H1 (cell line): ENCODE measurements around the gene FANK1. TPM values are rescaled to one million over a fixed set of nuclear protein-coding genes. Genes with fewer than 3 reads are reported as not detected.

ENCODE experiments used
- BACH1 ChIP-seq: IDR thresholded peaks from 2 replicates; pipeline ENCODE4 v1.6.1; 2012; ENCODE audit warnings: low read length, improper control_type of control experiment
- CBX5 ChIP-seq: fragments of 300-800, 300-1000 bp; sonication (generic); IDR thresholded peaks from 2 replicates; pipeline ENCODE4 v1.7.1; 2016; ENCODE audit warnings: antibody characterized with exemption, low read length, low read depth
- KDM1A ChIP-seq: fragments of 200-600, 300-600 bp; sonication (generic); IDR thresholded peaks from 2 replicates; pipeline ENCODE4 v1.7.1; 2016; ENCODE audit warnings: mild to moderate bottlenecking, low read length, borderline replicate concordance
- KDM5A ChIP-seq: fragments of 200-600 bp; IDR thresholded peaks from 2 replicates; pipeline ENCODE4 v1.7.1; 2012; ENCODE audit warnings: mild to moderate bottlenecking, low read length, inconsistent platforms, mixed read lengths
- NRF1 ChIP-seq: IDR thresholded peaks from 2 replicates; pipeline ENCODE4 v1.6.1; 2011; ENCODE audit warnings: mild to moderate bottlenecking, low read depth, low read length, improper control_type of control experiment
- PHF8 ChIP-seq: fragments of 200-600 bp; sonication (generic); conservative IDR thresholded peaks from 2 replicates; pipeline ENCODE4 v1.7.1; 2012; ENCODE audit warnings: low read depth, mild to moderate bottlenecking, inconsistent platforms, low read length, moderate library complexity
- POLR2A ChIP-seq, 2 experiments: IDR thresholded peaks; 1 replicate in 1 of 2; 2 replicates in 1 of 2; pipeline ENCODE4 v1.6.1; 2011; ENCODE audit warnings: low read depth in 2 of 2, low read length in 2 of 2, mild to moderate bottlenecking in 2 of 2; ENCODE audit errors: control extremely low read depth in 1 of 2
- RNF2 ChIP-seq: fragments of 200-900, 300-1000 bp; sonication (generic); IDR thresholded peaks from 2 replicates; pipeline ENCODE4 v1.7.1; 2016; ENCODE audit warnings: borderline replicate concordance, low read depth, mild to moderate bottlenecking, antibody characterized with exemption, low read length; ENCODE audit not compliant: poor library complexity, severe bottlenecking; ENCODE audit errors: missing control alignments
- SAP30 ChIP-seq: fragments of 300-600 bp; sonication (generic); IDR thresholded peaks from 2 replicates; pipeline ENCODE4 v1.7.1; 2012; ENCODE audit warnings: low read length, moderate library complexity, mild to moderate bottlenecking, inconsistent platforms; ENCODE audit not compliant: insufficient read depth, insufficient replicate concordance
- SRF ChIP-seq: IDR thresholded peaks from 2 replicates; pipeline ENCODE4 v1.6.1; 2011; ENCODE audit warnings: mild to moderate bottlenecking, low read depth, low read length, moderate library complexity
- polyA plus RNA-seq, 7 experiments: library from polyadenylated mRNA; depleted of rRNA in 3 of 7; stranded (reverse) in 5 of 7; unstranded in 2 of 7; fragments of >200 nt in 5 of 7; fragments of 200-250 nt in 2 of 7; gene quantifications; 1 replicate in 5 of 7; 2 replicates in 1 of 7; 4 replicates in 1 of 7; pipeline versions ENCODE4 v1.2.1 to v1.2.3, GENCODE V29; 2011 to 2013; ENCODE audit warnings: missing spikeins in 2 of 7, mixed read lengths in 2 of 7
- total RNA-seq: library from RNA; stranded (reverse); fragmentation: NEBNext Ultra II Directional; extraction: Animal tissue kit (Norgen Biotek cat#: 25700); gene quantifications from 2 replicates; pipeline ENCODE4 v1.2.1, GENCODE V29; 2021
- TF ChIP-seq, protein P1 (sequence below): fragments of 300-600 bp; sonication (generic); IDR thresholded peaks from 2 replicates; pipeline ENCODE4 v1.7.1; 2012; ENCODE audit warnings: low read length, moderate library complexity, mild to moderate bottlenecking, inconsistent platforms; ENCODE audit not compliant: insufficient replicate concordance
- TF ChIP-seq, protein P2 (sequence below): IDR thresholded peaks from 2 replicates; pipeline ENCODE4 v1.6.1; 2012; ENCODE audit warnings: inconsistent platforms

The FANK1 gene
- total and polyA plus RNA-seq, 2 of the 8 experiments (the other 6 are each of a cell fraction or from before 2014, with no cell fraction given), result 1.2 TPM; not detected in 1

DNA sequence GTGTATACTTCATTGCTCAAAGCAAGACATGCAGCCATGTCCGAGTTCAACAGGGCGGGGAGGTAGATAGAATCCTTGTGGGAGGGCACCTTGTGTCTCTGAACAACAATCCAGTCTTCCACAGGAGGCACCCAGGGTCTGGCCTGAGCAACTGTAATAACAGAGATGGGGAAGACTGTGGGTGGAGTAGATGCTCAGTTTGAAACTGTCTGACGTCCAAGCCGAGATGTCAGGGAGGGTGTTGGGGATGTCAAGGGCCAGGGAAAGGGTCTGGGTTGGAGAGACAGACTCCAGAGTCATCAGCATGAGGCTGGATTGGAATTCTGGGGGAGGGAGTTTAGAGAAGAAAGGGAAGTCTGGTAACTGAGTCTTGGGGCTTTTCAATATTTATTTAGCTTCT is 88.0 kb downstream of the FANK1 start (continued):
- TF ChIP-seq, protein P1, sequence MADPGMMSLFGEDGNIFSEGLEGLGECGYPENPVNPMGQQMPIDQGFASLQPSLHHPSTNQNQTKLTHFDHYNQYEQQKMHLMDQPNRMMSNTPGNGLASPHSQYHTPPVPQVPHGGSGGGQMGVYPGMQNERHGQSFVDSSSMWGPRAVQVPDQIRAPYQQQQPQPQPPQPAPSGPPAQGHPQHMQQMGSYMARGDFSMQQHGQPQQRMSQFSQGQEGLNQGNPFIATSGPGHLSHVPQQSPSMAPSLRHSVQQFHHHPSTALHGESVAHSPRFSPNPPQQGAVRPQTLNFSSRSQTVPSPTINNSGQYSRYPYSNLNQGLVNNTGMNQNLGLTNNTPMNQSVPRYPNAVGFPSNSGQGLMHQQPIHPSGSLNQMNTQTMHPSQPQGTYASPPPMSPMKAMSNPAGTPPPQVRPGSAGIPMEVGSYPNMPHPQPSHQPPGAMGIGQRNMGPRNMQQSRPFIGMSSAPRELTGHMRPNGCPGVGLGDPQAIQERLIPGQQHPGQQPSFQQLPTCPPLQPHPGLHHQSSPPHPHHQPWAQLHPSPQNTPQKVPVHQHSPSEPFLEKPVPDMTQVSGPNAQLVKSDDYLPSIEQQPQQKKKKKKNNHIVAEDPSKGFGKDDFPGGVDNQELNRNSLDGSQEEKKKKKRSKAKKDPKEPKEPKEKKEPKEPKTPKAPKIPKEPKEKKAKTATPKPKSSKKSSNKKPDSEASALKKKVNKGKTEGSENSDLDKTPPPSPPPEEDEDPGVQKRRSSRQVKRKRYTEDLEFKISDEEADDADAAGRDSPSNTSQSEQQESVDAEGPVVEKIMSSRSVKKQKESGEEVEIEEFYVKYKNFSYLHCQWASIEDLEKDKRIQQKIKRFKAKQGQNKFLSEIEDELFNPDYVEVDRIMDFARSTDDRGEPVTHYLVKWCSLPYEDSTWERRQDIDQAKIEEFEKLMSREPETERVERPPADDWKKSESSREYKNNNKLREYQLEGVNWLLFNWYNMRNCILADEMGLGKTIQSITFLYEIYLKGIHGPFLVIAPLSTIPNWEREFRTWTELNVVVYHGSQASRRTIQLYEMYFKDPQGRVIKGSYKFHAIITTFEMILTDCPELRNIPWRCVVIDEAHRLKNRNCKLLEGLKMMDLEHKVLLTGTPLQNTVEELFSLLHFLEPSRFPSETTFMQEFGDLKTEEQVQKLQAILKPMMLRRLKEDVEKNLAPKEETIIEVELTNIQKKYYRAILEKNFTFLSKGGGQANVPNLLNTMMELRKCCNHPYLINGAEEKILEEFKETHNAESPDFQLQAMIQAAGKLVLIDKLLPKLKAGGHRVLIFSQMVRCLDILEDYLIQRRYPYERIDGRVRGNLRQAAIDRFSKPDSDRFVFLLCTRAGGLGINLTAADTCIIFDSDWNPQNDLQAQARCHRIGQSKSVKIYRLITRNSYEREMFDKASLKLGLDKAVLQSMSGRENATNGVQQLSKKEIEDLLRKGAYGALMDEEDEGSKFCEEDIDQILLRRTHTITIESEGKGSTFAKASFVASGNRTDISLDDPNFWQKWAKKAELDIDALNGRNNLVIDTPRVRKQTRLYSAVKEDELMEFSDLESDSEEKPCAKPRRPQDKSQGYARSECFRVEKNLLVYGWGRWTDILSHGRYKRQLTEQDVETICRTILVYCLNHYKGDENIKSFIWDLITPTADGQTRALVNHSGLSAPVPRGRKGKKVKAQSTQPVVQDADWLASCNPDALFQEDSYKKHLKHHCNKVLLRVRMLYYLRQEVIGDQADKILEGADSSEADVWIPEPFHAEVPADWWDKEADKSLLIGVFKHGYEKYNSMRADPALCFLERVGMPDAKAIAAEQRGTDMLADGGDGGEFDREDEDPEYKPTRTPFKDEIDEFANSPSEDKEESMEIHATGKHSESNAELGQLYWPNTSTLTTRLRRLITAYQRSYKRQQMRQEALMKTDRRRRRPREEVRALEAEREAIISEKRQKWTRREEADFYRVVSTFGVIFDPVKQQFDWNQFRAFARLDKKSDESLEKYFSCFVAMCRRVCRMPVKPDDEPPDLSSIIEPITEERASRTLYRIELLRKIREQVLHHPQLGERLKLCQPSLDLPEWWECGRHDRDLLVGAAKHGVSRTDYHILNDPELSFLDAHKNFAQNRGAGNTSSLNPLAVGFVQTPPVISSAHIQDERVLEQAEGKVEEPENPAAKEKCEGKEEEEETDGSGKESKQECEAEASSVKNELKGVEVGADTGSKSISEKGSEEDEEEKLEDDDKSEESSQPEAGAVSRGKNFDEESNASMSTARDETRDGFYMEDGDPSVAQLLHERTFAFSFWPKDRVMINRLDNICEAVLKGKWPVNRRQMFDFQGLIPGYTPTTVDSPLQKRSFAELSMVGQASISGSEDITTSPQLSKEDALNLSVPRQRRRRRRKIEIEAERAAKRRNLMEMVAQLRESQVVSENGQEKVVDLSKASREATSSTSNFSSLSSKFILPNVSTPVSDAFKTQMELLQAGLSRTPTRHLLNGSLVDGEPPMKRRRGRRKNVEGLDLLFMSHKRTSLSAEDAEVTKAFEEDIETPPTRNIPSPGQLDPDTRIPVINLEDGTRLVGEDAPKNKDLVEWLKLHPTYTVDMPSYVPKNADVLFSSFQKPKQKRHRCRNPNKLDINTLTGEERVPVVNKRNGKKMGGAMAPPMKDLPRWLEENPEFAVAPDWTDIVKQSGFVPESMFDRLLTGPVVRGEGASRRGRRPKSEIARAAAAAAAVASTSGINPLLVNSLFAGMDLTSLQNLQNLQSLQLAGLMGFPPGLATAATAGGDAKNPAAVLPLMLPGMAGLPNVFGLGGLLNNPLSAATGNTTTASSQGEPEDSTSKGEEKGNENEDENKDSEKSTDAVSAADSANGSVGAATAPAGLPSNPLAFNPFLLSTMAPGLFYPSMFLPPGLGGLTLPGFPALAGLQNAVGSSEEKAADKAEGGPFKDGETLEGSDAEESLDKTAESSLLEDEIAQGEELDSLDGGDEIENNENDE, result no peak
- TF ChIP-seq, protein P2, sequence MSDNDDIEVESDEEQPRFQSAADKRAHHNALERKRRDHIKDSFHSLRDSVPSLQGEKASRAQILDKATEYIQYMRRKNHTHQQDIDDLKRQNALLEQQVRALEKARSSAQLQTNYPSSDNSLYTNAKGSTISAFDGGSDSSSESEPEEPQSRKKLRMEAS, result no peak
- TF ChIP-seq PHF8 (no peak), POLR2A (IDR thresholded peaks at IDR 0.05; ENCODE audit: control extremely low read depth in 1 of 2, low read depth in 2 of 2, low read length in 2 of 2) (no peak), SRF (no peak), BACH1 (no peak), KDM5A (no peak), KDM1A (no peak), CBX5 (no peak), RNF2 (no peak), SAP30 (no peak), NRF1 (no peak)
